GM18873 (cell line): ENCODE data around the gene RARS1.

ENCODE experiments used
- ATAC-seq: cut with Tn5 transposase; IDR thresholded peaks from one replicate; pipeline ENCODE4 v1.9.1; 2021; ENCODE audit warnings: mild to moderate bottlenecking, moderate library complexity, moderate number of reproducible peaks; ENCODE audit not compliant: unreplicated experiment, low FRiP score

RARS1 gene

DNA sequence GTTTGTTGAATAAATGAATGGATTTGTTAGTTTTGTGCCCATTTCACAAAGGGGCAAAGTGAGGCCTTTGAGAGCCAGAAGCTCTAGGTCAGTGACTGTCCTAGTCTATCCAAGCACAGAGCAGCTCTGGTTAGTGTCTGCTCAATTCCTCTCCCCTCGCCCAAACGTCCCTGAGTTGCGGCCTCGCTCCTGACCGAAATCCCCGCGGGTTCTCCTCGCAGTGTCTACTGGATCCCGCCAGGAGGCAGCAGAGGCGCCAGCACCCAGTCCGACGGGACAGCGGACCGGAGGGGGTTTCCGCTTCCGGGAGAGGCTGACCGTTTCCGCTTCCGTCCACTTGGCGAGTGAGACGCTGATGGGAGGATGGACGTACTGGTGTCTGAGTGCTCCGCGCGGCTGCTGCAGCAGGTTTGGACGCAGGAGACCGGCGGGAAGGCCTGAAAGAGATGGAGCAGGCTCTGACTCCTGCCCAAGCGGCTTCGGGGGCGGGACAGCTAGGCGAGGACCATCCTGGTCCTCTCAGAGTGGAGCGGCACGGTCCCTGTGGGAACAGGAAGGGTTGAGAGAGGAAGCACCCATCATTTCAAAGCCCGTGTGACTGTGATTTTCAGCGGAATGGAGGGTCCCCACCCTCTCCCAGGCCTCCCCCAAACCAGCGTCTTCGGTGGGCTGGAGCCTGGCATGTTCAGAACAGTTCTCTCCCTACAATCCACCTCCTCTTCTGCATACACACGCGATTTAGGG is at the start of gene RARS1:
Gene RARS1, plus strand, starts transcription at position 336 of the 744 bp plus-strand sequence. Its CDS starts 28 bp downstream, at position 364.
- peak; percentile 83 for ATAC-seq

DNA sequence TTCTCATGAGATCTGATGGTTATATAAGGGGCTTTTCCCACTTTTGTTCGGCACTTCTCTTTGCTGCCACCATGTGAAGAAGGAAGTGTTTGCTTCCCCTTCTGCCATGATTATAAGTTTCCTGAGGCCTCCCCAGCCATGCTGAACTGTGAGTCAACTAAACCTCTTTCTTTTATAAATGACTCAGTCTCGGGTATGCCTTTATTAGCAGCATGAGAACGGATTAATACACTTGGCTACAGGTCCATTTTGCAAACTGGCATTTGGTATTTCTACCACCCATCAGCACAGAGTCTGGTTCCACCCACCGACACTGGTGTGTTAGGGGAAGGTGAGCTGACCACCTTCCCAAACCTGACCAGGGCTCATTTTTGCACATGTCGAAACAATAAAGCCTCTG is 47.9 kb upstream of the RARS1 start:
- no peak for ATAC-seq

DNA sequence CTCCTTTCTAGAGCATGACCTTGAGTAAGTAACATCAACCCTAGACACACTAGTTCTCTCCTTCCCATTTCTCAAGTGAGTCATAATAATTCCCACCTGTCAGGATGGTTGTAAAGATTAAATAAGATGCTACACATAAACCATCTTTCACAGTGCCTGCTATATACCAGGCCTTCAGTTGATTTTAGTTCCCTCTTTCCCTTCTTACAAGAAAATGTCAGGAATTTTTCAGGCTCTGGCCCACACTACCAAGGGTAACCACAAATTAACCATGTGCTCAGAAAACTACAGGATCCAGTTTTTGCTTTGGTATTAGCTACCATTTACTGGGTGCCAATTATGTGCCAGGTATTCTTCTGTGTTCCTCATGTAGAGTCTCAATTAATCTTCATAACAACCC is 42.7 kb upstream of the RARS1 start:
- ATAC-seq: no peak

DNA sequence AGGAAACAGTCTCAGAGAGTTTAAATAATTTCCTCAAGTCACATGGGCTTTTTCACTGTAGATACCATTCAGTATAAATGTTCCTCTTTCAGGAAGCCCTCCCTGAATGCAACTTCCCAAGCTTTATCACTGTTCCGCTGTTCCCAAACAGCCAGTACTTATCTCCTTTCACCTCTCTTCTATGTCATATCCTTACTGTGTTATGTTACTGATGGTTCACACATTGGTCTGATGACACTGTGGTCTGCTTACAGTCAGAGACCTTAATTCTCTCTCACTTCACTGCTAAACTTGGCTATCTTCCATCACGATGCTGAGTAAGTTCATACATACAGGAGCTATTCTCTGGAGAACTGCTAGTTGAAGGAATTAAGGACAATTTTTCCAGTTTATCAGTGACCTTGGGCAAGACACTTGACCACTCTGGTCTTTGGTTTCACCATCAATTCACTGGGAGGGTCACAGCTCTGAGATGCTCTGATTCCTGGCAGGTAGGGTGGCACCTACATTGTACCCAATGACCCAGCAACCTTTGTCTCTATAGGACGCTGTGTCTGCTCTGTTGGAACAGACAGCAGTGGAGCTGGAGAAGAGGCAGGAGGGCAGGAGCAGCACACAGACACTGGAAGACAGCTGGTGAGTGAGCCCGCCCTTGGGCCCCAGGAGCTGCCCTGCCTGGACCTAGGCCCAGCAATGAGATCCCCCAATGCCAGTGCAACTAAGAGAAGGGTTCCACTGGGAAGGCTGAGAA is 42.1 kb upstream of the RARS1 start:
- ATAC-seq: no peak

DNA sequence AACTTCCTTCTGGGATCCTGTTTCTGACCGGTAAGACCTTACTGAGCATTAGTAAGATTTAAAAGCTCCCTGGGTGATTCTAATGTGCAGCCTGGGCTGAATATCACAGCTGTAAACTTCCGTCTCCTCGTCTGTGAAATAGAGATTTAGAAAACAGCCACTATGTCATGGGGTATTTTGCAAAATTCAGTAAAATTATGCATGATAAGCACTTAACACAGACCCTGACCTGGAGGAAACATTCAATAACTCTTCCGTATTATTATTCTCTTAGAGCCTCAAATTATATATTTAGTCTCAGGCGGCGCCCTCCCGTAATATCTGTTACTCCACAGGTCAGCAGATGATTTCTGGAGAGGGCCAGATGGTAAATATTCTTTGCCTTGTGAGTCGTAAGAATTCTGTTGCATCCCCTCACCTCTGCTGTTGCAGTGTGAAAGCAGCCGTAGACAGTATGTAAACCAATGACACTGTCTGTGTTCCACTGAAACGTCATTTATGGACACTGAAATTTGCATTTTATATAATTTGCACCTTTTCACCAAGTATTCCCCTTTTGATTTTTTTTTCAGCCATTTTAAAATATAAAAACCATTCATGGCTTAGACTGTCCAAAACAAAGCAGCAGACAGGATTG is 39.2 kb upstream of the RARS1 start:
- no peak for ATAC-seq

DNA sequence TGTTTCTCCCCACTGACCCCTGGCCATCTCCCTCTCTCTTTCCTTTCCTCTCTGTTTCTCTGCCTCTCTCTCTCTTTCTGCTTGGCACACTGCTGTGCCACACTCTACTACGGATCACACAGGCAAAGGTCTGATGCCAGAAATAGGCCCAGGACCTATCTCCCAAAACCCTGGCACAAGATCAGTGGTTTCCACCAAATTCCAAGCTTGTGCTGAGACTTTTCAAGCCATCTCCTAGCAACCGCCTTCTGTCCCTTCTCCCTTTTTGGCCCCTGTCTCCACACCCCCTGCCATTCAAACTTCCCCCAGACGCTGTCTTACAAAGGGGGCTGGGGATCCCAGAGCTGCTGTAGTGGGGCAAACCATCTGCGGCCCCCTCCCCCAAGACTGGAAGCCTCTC is 38.5 kb upstream of the RARS1 start:
- ATAC-seq: no peak

DNA sequence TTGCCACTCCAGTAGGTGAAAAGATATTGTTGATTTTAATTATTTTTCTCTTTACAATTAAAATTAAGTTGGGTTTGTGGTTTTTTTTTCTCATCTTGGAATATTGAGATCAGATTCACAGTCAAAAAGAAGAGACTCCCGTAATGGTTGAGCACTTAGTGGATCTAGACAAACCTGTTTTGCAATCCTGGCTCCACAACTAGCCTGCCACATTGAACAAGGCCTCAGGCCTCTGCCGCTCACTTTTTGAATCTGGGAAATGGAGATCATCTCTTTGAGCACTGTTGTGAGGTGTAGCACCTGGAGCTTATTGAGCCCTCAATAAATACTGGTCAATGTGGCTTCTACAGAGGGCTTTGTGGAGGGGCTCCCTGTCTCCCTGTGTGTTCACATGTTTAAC is 37.1 kb upstream of the RARS1 start:
- ATAC-seq: no peak

DNA sequence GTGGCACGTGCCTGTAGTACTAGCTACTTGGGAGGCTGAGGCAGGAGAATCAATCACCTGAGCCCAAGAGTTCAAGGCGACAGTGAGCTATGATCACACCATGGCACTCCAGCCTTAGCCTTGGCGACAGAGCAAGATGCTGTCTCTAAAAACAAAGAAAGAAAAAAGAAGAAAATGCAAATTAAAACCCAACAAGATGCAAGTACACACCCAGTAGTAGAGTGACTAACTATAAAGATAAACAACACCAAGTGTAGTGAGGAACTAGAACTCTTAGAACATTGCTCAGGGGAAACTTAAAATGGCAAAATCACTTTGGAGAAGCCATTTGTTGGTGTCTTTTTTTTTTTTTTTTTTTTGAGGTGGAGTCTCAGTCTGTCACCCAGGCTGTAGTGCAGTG is 34.7 kb upstream of the RARS1 start:
- ATAC-seq: no peak

DNA sequence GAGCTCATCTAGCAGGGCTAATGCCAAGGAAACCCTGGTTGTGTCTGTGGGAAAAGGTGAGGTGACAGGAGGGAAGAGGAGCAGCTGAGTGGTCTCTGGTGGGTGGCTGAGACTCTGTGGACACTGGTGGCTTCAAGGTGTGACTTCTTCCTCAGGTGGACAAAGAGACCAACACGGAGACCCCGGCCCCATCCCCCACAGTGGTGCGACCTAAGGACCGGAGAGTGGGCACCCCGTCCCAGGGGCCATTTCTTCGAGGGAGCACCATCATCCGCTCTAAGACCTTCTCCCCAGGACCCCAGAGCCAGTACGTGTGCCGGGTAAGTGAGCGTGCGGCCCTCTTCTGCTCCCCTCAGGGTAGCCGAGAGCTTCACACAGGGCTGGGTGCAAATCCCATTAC is 31.1 kb upstream of the RARS1 start:
- no peak for ATAC-seq

DNA sequence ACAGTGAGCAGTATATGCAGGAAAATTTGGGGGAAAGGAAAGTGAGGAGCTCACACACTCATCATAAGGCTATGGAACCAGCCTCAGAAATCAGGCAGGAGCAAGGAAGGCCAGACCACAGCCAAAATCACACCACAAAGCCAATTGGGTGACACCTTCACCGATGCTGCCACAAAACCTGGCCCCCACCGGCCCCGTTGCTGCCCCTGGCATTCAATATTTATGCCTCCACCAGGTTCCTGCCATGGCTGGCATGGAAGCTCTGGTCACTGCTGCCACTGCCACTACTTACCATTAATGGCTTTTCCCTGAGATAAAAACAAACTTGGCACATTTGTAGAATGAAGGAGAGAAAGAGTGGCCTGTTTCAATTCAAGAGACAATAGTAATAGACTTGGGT is 28.7 kb upstream of the RARS1 start:
- no peak for ATAC-seq

DNA sequence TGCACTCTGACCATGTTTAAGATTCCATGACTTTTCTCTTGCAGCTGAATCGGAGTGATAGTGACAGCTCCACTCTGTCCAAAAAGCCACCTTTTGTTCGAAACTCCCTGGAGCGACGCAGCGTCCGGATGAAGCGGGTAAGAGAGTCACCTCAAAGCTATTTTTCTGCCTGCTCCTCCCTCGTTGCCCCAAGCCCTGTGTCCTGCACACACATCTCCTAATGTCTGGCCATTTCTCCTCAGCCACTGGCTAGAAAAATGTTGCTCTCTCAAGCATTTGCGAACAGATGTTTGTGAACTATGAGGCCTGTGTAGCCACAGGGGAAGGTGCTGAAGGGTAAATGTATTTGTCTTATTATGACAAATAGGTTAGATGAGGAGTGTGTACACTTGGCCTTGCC is 25.7 kb upstream of the RARS1 start:
- no peak for ATAC-seq

DNA sequence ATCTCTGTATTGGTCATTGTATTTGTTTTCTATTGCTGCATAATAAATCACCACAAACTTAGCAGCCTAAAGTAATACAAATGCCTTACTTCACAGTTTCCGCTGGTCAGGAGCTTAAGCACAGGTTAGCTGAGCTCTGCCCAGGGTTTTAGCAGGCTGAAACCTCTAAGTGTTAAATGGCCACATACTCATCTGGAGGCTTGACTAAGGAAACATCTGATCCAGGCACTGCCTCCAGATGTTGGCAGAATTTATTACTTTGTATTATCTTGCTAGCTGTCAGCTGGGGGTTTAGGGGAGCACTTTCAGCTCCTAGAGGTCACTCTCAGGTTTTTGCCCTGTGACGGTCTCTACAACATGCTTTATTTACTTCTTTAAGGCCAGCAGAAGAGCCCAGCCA is 23.2 kb upstream of the RARS1 start:
- no peak for ATAC-seq

DNA sequence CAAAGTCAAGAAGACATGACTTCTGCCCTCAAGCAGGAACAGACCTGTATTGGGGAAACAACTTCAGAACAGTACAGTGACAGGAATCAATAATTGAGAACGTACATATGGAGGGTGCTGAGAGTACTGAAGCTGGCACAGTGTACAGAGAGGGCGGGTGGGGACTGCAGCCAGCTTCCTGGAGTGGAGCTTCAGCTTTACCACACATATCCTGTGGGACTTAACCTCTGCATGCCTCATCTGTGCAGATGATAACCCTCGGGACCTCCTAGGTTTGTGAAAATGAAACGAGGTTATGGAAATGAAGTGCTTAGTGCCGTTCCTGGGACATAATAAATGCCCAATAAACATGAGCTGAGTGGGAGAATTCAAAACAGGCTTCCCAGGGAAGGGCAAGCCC is 22.1 kb upstream of the RARS1 start:
- ATAC-seq: no peak

DNA sequence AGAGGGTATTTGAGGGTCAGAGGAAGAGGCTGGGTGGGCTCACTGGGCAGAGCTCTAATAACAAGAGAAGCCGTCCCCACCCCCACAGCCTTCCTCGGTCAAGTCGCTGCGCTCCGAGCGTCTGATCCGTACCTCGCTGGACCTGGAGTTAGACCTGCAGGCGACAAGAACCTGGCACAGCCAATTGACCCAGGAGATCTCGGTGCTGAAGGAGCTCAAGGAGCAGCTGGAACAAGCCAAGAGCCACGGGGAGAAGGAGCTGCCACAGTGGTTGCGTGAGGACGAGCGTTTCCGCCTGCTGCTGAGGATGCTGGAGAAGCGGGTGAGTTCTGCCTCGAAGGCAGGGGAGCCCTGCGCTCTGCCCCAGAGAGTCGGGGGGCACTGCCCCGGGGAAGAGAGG is 21.6 kb upstream of the RARS1 start:
- no peak for ATAC-seq

DNA sequence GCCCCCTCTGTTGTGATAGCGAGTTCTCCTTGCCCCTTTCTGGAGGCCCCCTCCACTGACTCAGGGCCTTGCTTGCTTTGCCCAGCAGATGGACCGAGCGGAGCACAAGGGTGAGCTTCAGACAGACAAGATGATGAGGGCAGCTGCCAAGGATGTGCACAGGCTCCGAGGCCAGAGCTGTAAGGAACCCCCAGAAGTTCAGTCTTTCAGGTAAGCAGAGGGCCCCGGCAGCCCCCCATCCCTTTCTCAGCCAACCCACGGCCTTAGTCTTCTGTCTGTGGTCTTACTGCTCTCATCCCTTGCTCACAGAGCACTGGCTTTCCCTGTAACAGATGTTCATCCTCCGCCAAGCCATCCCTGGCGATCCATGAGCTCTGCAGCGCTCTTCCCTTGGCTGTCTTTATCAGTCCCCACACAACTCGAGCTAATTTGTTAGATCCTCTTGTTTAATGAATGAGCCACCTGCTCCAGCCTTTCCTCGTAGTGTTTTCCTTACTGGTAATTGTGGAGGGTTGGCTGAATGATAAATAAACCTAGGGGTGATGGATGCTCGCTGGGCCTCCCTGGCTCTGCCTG is 18.4 kb upstream of the RARS1 start:
- ATAC-seq: no peak

DNA sequence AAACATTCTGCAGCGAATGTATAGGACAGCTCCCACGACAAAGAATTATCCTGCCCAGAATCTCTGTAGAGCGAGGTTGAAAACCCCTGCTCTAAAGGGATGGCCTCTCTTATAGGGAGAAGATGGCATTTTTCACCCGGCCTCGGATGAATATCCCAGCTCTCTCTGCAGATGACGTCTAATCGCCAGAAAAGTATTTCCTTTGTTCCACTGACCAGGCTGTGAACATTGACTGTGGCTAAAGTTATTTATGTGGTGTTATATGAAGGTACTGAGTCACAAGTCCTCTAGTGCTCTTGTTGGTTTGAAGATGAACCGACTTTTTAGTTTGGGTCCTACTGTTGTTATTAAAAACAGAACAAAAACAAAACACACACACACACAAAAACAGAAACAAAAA is 17.4 kb upstream of the RARS1 start:
- no peak for ATAC-seq

DNA sequence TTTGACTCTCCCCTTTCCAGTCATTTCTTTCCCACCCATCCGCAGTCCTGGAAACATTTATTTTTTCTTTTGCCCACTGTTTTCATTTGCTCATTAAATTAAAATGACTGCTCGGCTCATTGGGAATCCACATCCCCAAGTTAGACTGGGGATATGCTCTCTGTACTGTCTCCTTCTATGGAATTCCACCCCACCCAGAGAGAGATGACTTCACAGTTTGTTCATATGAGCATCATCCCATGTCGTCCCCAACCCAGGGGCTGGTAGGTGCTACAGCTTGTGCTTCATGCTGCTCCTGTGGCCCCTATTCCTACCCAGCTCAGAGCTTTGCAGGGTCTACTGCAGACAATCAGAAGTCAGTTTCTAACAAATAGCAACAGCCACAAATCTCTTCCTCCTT is 16.5 kb upstream of the RARS1 start:
- ATAC-seq: no peak

DNA sequence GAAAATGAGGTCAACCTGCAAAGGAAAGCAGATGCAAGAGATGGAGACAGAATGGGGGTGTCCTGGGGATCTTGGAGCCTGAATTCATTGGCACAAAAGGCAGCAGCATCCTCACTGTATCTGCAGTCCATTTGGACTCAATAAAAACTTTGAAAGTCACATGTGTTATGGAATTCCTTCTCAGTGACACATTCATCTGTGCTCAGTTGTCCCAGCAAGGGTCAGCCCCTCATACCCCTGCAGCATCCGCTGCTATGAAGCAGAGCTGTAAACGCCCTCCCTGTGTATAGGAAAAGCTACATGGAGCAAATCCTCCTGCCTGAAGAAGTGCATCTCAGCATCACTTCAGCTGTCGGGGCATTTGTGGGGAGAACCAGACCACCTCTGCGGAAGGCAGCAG is 14.5 kb upstream of the RARS1 start:
- no peak for ATAC-seq

DNA sequence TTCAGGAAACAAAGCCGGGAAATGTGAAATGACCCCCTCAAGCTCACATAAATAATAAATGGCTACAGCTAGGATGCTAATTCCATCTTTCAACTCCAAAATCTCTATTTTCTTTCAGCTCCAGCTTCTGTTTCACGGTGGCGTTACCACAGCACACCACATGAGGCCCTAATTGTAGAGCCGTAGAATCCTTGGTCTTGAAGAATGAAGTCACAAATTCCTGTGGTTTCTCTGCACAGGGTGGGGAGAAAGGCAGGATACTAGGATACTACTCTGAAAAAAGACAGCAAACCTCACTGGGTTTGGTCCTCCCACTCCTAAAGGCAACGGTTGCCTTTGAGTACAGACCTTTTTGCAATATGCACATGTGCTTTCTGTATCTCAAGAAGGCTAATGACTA is 13.9 kb upstream of the RARS1 start:
- ATAC-seq: no peak

DNA sequence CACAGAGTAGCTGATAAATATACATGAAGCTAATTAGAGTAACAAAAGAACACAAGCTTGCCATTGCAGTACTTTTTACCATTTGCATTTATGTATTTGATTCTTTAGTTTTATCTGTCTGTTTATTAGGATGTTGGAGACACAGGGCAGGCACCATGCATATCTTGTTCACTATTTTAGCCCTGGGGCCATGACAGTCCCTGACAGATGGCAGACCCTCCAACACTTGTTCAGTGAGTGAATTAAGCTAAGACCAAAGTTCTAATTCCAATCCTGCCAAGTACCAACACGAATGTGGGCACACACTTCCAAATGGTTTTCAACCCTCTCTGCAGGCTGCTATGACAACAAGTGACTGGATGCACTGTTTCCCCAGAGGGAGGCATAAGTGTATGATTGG is 12.0 kb upstream of the RARS1 start:
- no peak for ATAC-seq

DNA sequence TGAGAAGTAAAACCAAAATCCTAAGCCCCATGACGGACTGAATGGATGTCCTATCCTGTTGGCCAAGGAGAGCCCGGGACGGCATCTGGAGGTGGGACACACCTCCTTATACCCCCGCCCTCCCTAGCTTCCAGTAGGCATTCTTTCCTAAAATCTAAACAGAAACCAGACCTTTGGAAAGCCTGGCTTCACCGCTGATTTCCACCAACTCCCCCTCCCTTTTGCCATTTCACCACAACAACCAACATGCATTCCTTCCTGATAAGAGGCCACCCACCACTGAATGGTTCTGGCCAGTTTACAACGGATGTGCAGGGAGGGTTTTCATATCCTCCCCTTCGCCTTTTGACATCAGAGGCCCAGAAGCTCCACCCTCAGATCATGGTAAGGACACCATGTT is 9.2 kb upstream of the RARS1 start:
- no peak for ATAC-seq
